ENCODE results near the gene LIFR.

Gene LIFR

GRCh38 chr5:38434966-38435705 is 121.3 kb downstream of the LIFR start:
- no peak for DNase-seq

DNA sequence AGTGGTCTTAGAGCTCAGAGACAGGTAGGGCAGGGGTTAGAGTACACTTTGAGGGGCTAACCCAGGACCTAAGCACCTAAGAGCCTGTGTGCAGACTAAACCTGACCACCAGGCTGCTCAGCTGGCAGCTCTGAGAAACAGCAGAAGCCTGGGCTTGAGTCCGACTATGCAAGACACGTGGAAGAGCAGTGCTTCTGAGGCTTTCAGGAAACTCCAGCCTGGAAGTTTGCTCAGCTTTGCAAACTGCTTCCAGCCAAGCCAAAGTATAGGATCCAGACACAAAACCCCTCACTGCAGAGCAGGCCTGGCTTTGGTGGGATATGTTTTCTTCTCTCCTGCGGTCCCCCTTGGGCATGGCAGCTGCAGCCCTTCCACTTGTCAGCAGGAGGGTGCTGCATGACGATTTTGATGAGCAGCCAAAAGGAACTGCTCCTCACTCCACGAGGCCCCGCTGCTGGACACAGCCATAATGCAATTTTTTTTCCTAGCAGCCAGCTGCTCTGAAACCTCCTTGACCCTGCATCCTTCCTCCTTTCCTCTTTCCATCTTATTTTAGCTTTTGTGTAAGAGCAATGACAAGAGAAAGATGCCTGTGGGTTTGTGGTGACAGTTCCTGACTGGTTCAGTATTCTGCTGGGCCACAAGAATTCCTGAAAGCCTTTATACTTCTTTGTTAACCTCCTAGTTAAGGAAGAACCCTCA is 123.1 kb downstream of the LIFR start:
- no peak for DNase-seq

DNA sequence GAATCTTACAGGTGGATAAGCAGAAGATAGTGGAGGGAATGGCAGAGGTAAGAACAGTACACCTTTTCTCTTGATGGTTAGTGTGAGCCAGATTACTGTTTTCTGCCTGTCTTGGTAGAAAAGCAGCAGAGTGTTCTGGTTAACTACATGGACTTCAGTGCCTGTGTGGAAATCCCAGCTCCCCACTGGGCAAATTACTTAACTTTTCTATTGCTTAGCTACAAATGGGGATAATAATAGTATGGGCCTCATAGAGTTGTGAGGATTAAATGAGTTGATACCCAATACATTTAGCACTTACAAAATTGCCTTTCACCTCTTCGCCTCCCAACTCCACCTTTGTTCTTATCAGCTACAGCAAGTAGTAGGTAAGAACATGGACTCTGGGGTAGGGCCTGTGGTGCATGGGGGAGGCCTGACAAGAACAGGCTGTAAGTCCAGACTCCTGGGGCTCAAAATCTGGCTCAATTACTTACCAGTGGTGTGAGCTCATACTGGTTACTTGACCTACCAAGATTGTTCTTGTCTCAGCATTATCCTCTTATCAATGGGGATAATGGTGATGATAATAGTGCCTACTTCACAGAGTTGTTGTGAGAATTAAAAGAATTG is 125.1 kb downstream of the LIFR start:
- DNase-seq, result no peak

- no peak for DNase-seq
Measured at GRCh38 chr5:38426986-38427950, 129.2 kb downstream of the LIFR start.

DNA sequence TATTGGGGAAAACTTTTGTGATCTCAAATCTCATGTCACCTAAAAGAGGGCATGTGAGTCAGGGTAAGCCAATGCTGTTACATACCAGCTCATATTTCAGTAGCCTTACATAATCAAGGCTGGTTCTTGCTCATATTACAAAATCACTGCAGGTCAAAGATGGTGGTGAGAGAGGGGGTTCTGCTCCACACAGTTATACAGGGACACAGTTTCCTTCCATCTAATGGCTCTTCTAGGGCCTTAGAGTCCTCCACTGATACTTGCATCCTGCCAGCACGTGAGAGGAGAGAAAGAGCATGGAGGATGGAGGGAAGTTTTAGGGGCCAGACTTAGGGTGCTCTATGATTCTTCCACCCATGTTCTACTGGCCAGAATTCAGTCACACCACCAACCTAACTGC is 130.0 kb downstream of the LIFR start:
- DNase-seq, result no peak

Measured in NCI-H2081 (cell line).